ENCODE measurements around the gene MAP3K5.

DNA sequence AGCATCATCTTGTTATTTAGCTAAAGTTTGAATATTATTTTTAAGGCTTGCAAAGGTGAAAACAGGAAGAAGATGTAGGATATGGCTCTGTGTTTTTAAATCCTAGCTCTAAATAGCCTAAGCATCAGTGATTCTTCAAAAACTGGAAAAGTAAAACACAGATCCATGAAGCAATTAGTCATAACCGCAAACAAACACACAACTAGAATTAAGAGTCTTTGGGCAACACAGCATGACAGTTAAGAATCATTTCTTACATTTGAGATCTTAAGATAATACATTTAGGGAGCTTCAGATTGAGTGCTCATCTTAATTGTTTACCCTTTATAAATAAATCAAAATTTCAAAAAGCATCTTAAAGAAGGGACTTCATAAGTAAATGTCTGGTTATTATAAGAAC lies 126.2 kb downstream of the MAP3K5 start:
- TF ChIP-seq, protein P1, sequence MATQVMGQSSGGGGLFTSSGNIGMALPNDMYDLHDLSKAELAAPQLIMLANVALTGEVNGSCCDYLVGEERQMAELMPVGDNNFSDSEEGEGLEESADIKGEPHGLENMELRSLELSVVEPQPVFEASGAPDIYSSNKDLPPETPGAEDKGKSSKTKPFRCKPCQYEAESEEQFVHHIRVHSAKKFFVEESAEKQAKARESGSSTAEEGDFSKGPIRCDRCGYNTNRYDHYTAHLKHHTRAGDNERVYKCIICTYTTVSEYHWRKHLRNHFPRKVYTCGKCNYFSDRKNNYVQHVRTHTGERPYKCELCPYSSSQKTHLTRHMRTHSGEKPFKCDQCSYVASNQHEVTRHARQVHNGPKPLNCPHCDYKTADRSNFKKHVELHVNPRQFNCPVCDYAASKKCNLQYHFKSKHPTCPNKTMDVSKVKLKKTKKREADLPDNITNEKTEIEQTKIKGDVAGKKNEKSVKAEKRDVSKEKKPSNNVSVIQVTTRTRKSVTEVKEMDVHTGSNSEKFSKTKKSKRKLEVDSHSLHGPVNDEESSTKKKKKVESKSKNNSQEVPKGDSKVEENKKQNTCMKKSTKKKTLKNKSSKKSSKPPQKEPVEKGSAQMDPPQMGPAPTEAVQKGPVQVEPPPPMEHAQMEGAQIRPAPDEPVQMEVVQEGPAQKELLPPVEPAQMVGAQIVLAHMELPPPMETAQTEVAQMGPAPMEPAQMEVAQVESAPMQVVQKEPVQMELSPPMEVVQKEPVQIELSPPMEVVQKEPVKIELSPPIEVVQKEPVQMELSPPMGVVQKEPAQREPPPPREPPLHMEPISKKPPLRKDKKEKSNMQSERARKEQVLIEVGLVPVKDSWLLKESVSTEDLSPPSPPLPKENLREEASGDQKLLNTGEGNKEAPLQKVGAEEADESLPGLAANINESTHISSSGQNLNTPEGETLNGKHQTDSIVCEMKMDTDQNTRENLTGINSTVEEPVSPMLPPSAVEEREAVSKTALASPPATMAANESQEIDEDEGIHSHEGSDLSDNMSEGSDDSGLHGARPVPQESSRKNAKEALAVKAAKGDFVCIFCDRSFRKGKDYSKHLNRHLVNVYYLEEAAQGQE (IDR thresholded peaks at IDR 0.05; ENCODE audit: insufficient read depth in 1 of 2, low read depth in 2 of 2, low read length in 1 of 2), result no peak
- TF ChIP-seq, protein P2, sequence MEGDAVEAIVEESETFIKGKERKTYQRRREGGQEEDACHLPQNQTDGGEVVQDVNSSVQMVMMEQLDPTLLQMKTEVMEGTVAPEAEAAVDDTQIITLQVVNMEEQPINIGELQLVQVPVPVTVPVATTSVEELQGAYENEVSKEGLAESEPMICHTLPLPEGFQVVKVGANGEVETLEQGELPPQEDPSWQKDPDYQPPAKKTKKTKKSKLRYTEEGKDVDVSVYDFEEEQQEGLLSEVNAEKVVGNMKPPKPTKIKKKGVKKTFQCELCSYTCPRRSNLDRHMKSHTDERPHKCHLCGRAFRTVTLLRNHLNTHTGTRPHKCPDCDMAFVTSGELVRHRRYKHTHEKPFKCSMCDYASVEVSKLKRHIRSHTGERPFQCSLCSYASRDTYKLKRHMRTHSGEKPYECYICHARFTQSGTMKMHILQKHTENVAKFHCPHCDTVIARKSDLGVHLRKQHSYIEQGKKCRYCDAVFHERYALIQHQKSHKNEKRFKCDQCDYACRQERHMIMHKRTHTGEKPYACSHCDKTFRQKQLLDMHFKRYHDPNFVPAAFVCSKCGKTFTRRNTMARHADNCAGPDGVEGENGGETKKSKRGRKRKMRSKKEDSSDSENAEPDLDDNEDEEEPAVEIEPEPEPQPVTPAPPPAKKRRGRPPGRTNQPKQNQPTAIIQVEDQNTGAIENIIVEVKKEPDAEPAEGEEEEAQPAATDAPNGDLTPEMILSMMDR (IDR thresholded peaks at IDR 0.05), result no peak
- TF ChIP-seq TCF7L2 (IDR thresholded peaks at IDR 0.05; ENCODE audit: low read depth, low read length) (no peak), SIN3A (IDR thresholded peaks at IDR 0.05; ENCODE audit: borderline replicate concordance, insufficient read depth, low read depth, low read length) (no peak), POLR2AphosphoS5 (IDR thresholded peaks at IDR 0.05; ENCODE audit: low read depth, low read length) (no peak)

All from Panc1 (cell line).